ENCODE data around the gene WFDC1.

The WFDC1 gene

GRCh38 chr16:84302111-84302954 is 7.7 kb downstream of the WFDC1 start:
- DNase-seq (ENCODE audit: low spot score): no peak

DNA sequence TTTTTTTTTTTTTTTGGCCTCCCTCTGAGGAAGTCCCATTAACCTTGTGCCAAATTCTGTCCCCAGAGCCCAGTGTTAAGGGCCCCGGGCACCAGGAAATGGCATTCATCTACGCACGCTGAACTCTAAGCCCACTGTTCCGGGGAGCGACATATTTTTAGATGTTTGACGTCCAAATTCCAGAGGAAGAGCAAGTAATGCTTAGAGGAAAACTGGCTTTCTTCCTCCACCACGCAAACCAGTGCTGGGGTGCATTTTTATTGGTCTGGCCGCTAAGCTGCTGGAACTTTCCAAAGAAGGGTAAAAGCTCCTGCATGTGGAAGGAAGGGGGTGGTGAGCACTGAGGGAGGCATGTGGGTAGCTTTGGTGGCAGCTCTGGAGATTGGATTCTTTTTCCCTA is 8.3 kb downstream of the WFDC1 start:
- DNase-seq (ENCODE audit: low spot score): no peak

GRCh38 chr16:84303516-84303915 is 8.8 kb downstream of the WFDC1 start:
- DNase-seq (ENCODE audit: low spot score): no peak

DNA sequence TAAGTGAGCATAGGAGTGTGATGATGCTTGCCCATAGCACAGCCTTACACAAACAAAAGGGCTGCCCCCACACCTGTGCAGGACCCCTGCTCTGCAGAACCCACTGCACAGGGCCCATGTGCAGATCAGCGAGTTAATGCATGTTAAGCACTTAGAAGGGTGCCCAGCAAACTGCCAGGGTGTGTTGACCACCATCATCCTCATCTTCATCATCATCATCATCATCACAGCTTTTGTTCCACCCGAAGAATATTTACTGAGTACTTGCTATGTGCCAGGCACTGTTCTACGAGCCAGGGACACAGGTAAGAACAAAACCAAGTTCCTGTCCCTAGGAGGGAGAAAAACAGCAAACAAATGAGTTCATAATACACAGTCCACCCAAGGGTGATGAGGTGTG is 11.9 kb downstream of the WFDC1 start:
- no peak for DNase-seq (ENCODE audit: low spot score)

DNA sequence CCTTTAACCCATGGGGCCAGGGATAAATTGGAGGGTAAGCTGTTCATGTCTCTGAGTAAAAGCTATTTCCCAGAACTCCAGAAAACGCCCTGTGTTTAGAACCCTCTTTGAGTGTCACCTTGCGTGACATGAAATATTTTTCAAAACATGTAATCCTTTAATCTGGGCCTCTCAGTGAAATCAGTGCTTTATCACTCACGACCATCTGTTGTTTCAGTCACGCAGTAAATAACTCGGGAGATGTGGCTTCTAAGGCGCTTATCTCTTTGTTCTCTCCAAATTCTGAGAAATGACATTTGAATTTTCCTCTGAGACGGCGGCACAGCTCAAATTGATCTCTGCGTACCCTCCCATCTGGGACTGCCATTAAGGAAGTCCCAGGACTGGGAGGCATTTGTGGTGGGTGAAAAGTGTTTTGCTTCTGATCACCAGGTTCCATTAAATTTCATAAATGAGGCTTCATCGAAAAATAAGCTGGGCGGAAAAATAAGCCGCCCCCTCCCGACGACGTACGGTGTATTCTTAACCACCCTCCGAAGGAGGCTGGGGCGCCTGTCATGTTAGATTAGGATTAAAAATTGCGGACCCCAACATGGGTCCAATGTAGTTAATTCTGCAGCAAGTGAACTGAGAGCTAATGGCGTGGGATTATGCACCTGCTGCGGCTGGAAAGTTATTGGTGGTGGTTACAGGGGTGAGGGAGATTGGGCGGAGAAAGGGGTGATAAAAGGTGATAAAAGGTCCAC is 12.7 kb downstream of the WFDC1 start:
- no peak for DNase-seq (ENCODE audit: low spot score)

DNA sequence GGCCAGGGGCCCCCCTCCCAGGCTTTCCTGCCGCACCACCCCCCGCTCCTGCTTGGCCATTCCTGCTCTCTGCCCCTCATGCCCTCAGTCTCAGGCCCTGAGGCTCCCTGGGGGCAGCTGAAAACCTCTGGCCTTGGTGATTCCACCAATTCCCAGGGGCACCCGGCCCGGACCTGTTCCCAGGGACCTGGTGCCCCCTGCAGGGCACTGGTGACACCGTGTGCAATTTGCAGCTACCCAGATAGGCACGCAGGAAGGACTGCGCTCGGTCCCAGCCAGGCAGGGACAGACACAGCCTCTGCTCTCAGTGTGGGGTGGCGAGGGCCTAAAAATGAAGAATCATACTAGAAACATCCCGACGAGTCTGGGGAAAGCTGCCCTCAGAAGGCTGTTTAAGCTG is 13.4 kb downstream of the WFDC1 start:
- no peak for DNase-seq (ENCODE audit: low spot score)

GRCh38 chr16:84310642-84311041 is 16.0 kb downstream of the WFDC1 start:
- no peak for DNase-seq (ENCODE audit: low spot score)

- DNase-seq (ENCODE audit: low spot score): no peak
Observed at GRCh38 chr16:84312783-84313382, 18.2 kb downstream of the WFDC1 start.

DNA sequence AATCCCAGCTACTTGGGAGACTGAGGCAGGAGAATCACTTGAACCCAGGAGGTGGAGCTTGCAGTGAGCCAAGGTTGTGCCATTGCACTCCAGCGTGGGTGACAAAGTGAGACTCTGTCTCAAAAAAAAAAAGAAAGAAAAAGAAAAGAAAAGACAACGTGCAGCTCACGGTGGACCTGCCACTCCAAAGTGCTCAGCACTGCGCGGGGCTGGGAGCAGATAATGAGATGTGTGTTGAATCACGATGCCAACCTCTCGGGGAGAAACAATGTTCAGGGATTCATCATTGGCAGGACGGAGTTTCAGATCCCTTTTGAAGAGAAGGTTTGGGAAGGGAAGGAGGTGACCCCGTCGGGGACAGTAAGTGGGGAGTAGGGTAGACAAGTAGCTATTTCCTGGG is 19.2 kb downstream of the WFDC1 start:
- no peak for DNase-seq (ENCODE audit: low spot score)

DNA sequence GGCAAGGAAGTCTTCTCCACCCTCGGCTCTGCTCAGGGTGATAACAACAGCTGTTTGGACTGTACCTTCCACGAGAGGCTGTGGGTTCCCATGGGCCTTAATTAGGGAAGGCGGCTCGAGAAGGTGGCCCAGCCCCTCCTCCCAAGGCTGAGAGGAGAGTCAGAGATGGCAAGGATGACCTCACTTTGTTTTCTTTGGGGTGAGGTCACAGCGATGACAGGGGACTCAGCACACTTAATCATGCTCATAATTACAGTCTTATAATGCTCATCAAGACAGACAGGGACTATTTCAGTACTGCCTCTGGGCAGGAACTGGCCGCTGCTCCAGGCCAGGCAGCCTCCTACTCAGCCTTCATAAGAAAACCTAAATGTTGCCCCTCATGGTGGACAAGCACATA is 19.7 kb downstream of the WFDC1 start:
- DNase-seq (ENCODE audit: low spot score): no peak

DNA sequence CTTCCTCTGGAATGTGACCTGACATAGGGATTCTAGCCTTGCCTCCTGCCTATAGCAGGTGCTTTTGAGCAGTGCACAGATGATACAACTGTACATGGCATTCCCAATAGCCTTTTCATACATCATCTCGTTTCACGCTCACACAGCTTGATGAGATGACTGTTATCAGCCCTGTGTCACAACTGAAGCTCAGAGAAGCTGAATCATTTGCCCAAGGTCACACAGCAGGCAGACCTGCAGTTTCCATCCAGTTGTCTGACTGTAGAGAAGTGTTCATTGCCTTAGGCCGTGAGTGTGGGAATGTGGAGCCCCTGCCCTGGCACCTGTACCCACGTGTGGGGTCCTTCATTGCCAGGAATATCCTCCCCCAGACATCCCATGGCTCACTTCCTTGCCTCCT is 20.1 kb downstream of the WFDC1 start:
- no peak for DNase-seq (ENCODE audit: low spot score)

- no peak for DNase-seq (ENCODE audit: low spot score)
Observed at GRCh38 chr16:84315422-84315821, 20.7 kb downstream of the WFDC1 start.

DNA sequence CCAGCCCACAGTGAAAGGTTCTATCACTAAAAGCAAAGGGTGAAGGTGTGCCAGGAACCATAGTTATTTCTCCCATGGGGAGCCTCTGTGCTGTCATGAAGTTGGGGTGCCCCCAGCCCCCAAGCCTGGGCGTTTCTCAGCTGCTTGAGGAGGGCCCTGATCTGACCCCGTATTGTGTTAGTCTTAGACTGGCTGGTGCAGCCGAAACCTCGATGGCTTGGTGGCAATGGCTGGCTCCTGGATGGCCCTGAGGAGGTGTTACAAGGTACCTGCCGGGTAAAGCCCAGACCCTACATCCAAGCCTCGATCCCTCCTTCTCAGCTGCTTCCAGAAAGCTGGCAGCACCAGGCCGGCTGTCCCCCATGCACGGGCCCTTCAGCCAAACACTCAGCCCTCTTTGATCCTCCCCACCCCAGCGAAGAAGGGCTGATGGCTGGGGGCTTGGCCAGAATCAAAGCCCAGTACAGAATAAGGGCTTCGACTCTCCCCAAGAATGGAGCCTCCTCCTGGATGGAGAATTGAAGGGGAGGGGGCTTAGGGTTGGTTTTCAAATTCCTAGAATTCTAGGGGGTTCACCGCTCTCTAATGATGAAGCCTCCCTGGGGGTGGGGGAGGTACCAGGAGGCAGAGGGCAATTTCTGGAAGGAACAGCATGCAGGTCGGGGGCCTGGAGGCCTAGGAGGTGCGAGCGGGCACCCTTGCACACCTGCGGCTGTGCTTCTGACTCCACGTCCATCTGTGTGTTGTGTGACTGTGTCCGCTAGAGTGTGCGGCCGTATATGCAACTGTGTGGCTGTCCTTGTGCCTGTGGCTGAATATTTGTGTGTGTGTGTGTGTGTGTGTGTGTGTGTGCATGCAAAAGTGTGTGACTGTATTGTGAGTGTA is 23.7 kb downstream of the WFDC1 start:
- no peak for DNase-seq (ENCODE audit: low spot score)

DNA sequence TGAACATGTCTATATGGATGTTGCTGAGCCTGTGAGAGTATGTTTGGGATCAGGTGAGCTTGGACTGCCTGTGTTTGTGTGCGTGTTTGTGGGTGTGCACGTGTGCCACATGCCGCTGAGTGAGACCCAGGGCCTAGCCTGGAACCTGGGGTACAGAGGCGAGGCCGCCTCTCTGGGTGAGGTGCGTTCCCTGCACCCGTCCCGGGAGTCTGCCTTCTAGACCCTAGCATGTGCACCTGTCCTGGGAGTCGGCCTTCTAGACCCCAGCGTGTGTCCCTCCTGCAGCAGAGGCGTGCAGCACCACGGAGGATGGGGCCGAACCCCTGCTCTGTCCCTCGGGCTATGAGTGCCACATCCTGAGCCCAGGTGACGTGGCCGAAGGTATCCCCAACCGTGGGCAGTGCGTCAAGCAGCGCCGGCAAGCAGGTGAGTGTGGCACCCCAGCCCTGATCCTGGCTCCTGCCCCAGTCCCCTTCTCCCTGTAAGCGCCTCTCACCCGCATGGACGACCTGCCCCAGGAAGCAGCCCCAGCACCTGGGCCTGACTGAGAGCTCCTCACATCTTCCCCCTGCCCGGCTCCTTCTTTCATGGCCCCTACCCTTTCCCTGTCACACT is 24.6 kb downstream of the WFDC1 start:
- DNase-seq (ENCODE audit: low spot score): no peak

DNA sequence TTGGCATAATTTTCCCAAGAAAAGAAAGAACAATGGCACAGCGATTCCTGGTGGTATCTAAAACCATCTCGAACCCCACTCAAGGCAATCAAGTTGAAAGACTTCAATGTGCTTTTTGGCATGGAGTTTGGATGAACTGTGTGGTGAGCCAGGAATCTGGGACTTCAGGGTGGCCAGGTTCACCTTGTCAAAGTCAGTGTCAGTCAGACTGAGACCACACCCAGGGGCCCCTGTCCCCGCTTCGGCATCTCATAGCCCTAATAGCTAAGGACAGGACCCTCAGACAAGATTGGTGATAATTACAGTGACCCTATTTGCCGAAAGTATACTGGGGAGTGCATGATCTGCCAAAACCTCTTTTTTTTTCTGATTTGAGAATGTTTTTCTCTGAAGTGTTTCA is 25.8 kb downstream of the WFDC1 start:
- DNase-seq (ENCODE audit: low spot score): no peak

DNA sequence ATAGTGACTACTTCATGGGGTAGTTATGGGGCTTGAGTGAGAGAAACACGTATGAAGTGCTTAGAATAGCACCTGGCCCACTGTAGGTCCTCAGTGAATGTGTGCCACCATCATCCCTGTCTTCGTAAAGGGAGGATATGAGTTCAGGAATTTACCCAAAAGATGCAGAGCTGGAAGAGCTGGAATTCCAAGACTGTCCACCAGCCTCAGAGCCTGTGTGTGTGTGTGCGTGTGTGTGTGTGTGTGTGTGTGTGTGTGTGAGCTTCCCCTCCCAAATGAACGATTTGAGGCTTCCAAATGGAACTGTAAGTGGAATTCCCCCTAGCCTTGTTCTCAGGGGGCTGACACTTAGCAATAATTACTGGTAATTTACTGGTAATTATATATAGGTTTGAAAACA is 27.3 kb downstream of the WFDC1 start:
- no peak for DNase-seq (ENCODE audit: low spot score)

DNA sequence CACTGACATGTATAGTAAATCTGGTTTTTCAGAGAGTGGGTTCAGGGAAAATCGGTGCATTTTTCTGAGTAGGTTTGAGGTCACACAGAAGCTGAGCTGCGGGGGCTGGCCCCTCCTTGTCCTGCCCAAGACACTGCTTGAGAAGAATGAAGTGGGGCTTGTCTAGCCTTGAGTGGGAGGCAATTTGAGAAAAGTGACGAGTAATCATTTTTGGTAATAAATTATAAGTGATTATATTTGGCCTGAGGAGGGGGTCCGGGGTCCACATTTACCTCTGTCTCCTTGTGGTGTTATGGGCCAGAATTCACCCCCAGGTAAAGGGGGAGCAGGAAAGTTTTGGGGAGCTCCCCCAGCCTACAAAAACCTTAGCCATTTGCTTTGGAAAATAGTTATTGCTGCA is 28.1 kb downstream of the WFDC1 start:
- DNase-seq (ENCODE audit: low spot score): no peak

DNA sequence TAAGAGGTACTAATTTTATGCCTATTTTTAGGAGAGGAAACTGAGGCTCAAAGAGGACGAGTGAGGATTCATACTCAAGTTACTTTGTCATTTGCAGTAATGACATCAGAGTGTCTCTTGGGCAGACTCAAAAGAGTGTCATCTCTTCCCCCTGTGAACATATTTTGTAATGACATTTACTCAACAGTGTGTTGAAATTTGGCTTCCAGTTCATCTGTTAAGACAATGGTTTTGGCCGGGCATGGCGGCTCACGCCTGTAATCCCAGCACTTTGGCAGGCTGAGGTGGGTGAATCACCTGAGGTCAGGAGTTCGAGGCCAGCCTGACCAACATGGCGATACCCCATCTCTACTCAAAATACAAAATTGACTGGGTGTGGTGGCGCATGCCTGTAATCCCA is 28.9 kb downstream of the WFDC1 start:
- no peak for DNase-seq (ENCODE audit: low spot score)

GRCh38 chr16:84324434-84325262 is 30.0 kb downstream of the WFDC1 start:
- no peak for DNase-seq (ENCODE audit: low spot score)

- DNase-seq (ENCODE audit: low spot score): no peak
Observed at GRCh38 chr16:84326545-84326944, 31.9 kb downstream of the WFDC1 start.
